Limb (tissue), 2 donors: Measurements from ENCODE around the gene MGMT.

Experiments
- DNase-seq, 2 donors: peaks; one replicate each; pipeline ENCODE4 v3.0.0-alpha.2; 2016; ENCODE audit errors: extremely low spot score in 2 of 2

Gene MGMT

DNA sequence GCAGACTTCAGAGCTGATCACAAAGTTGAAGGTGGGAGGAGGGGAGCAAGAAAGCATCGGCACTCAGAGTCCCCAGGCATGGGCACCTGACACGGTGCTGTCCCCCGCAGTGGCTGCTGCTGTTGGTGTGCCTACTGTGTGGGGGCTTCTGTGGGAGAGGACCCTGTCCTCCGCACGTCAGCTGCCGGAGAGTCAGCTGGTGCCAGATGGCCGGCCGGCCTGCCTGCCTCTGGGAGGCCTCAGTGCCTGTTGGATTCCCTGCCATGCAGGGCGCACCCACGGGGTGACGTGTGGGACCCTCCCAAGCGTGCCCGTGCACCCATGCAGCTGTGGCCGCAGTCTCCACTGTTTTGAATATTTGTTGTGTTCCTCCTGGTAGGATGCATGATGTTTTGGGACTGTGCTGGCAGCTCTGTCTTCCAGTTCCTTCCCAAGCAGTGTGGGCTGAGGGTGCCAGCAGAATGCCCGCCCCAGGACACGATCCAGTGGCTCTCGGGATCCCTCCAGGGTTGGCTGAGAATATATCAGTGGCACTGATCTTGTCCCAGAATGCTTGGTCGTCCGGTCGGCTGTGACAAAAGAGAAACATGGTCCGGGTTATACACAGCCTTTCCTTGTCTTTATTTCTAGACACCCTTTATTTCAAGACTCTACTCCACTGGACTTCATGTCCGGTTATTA, 185.6 kb downstream of the MGMT start:
- DNase-seq: no peak

GRCh38 chr10:129653428-129653827, 186.4 kb downstream of the MGMT start:
- no peak for DNase-seq

- DNase-seq: no peak
Observed at GRCh38 chr10:129653861-129654260, 186.8 kb downstream of the MGMT start.

GRCh38 chr10:129654461-129654860, 187.4 kb downstream of the MGMT start:
- DNase-seq: no peak

DNA sequence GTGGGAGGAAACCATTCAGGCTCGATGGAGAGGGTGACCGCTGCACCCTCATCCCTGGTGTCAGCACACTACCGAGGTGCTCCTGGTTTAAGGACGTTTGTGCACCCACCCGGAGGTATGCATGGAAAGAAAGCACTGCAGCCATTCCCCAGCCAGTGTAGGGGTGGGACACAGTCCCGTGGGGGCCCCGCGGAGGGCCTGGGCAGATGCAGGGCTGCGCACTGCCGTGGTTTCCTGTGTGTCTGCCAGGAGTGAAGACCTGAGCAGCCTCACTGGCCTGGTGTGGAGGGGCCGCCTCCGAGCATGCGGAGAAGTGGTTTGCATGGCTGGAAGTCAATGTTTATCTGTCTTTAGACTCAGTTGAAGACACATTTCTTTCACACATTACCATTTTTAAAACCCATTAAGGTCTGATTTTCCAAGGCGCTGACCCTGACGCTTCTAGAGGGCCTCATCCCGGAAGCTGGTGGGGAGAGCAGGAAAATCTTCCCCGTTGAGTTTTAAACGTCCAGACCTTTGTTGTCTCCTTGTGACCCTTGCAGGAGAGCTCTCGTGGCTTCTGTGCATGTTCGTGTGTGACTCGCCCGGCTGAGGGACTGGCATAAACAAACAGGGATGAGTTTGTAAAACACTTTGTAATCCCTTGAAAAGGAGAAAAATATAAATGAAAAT, 188.1 kb downstream of the MGMT start:
- DNase-seq: no peak

DNA sequence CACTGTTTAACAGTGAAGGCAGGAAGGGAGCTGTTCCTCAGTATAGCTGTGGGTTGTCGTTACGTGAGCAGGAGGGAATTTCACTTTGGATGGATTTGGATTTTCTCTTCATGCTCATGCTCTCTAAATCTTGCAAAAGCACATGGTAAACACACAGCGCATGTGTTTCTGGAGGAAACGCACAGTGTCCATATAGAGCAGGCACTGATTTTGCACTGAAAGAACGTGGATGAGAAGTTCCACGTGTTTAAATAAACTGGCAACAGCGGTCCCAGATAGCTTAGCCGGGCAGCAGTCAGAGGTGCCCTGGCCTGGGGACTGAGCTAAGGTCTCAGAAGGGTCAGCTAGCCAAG, 188.6 kb downstream of the MGMT start:
- DNase-seq: no peak

GRCh38 chr10:129656642-129657041, 189.6 kb downstream of the MGMT start:
- no peak for DNase-seq

GRCh38 chr10:129657297-129658017, 190.4 kb downstream of the MGMT start:
- DNase-seq: no peak

GRCh38 chr10:129658376-129659072, 191.5 kb downstream of the MGMT start:
- peak in 1 of 2 donors; percentile 21 for DNase-seq

- peak in 1 of 2 donors; percentile 10 for DNase-seq
Observed at GRCh38 chr10:129659508-129660268, 192.6 kb downstream of the MGMT start.

DNA sequence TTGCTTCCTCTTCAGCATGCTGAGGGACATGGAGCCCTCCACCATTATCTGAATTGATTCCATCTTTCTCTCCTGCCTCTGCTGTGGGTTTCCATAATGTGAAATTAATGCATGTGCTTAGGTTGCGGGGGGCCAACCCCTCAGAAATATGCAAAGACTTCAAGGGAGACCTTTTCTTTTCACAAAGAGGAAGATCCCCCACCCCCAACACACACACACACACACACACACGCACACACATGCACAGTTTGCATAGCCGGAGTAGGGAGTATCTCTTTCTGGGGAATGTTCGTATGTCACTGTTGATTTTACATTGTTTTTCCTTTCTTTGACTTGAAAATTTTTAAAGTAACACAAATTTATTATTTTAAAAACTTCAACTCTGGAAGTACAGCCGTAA, 193.5 kb downstream of the MGMT start:
- no peak for DNase-seq

DNA sequence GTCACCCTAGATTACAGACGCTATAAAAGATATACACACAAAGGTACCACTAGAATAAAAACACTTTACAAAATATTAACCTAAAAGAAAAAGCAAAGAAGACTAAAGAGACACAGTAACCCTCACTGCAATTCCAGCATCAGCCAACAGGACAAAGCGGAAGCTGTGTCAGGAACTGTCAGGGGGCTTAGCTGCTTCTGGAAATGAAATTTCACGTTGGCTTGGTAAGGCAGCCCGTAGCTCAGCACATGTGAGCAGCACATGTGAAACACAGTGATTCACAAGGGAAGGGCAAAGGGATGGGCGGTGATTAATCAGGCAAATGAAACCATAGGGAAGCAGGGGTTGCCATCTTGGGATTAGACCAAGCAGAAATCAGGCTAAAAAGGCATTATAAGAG, 195.4 kb downstream of the MGMT start:
- peak in 1 of 2 donors; percentile 32 for DNase-seq

GRCh38 chr10:129670124-129670523, 203.1 kb downstream of the MGMT start:
- no peak for DNase-seq

DNA sequence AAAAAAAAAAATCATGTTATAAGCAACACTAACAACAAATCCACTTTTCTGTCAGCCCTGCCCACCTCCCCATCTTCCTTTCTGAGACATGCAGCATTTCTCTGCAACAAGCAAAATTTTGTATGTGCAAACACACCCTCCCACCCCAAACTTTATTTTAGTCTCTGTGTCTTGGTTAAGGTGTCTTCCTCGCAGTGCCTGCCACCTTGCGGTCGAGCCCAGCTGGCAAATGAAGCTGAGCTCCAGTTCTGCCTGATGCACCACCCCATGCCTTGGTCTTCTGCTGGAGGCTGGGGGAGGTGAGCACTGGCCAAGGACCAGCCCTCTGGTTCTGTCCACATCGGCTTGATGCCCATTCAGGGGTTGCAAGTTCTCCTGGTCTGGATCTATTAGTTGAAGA, 206.3 kb downstream of the MGMT start:
- DNase-seq: no peak

GRCh38 chr10:129675027-129675769, 208.2 kb downstream of the MGMT start:
- no peak for DNase-seq

DNA sequence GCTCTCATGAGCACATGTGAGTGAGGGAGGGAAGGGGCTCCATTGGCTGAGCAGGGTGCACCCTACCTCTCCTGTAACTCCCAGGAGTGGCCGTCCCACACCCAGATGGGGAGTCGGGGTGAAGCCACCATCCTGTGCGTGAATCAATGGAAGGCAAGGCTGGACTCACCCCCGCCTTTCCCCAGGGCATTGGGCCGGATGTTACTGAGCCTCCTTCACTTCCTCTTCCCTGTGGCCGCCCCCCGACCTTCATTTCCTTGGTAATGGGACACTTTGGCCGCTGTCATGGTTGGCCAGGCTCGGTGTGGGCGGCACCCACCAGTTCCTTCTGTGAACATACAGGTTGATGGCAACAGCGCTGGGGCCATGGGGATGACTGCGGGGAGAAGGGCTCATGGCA, 209.0 kb downstream of the MGMT start:
- DNase-seq: no peak

GRCh38 chr10:129677377-129677927, 210.4 kb downstream of the MGMT start:
- no peak for DNase-seq

GRCh38 chr10:129678186-129678585, 211.1 kb downstream of the MGMT start:
- no peak for DNase-seq

DNA sequence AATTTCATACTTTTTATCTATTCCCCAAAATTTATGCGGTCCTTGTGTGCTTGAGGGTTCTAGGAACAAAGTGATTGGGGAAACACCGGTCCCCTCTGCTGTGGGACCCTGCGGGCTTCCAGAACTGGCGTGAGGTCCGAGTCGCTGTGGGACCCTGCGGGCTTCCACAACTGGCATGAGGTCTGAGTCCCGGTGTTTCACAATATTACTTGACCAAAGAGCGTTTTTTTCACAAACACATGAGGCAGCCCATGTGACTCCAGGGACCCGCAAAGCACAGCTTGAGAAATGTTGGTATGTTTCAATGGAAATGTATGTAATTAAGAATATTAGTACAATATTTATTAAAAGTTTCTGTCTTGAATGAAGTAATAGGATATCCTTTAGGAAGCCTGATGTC, 212.2 kb downstream of the MGMT start:
- DNase-seq: no peak

- DNase-seq: no peak
Observed at GRCh38 chr10:129680661-129681344, 213.8 kb downstream of the MGMT start.
